Transverse colon (tissue), 4 donors: ENCODE results near the gene RAB11FIP5.
"Not testable (repeated sequence)": the region's sequence is repeated elsewhere in the genome, so short reads cannot be mapped to it uniquely, and the experiment has no call there.

Experiments used
- EP300 ChIP-seq: sonication (generic); formaldehyde crosslinking; IDR thresholded peaks from one replicate; pipeline ENCODE4 v1.6.1; 2017; ENCODE audit warnings: antibody characterized with exemption, low read depth
- POLR2AphosphoS5 ChIP-seq, 3 donors: sonication (generic); formaldehyde crosslinking; IDR thresholded peaks; one replicate each; pipeline ENCODE4 v1.6.1; 2016; ENCODE audit warnings: antibody characterized with exemption in 3 of 3
- TF ChIP-seq, protein P1 (sequence below), 5 experiments: fragments of 200-600 bp in 3 of 5; fragments of 450-650 bp in 2 of 5; sonication (generic) in 3 of 5; IDR thresholded peaks; 1 replicate in 2 of 5; 2 replicates in 3 of 5; pipeline ENCODE4 v1.5.1; 2016 to 2017; ENCODE audit warnings: antibody characterized with exemption in 5 of 5, inconsistent platforms in 3 of 5, mild to moderate bottlenecking in 2 of 5, moderate library complexity in 1 of 5

DNA sequence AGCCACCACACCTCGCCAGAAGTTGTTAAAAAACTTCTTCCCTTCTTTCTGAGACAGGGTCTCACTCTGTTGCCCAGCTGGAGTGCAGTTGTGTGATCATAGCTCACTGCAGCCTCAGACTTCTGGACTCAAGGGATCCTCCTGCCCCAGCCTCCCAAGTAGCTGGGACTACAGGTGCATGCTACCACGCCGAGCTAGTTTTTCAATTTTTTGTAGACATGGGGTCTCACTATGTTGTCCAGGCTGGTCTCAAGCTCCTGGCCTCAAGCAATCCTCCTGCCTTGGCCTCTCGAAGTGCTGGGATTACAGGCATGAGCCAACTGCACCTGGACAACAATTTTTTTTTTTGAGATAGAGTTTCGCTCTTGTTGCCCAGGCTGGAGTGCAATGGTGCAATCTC is 47.7 kb downstream of the RAB11FIP5 start:
- TF ChIP-seq, protein P1, sequence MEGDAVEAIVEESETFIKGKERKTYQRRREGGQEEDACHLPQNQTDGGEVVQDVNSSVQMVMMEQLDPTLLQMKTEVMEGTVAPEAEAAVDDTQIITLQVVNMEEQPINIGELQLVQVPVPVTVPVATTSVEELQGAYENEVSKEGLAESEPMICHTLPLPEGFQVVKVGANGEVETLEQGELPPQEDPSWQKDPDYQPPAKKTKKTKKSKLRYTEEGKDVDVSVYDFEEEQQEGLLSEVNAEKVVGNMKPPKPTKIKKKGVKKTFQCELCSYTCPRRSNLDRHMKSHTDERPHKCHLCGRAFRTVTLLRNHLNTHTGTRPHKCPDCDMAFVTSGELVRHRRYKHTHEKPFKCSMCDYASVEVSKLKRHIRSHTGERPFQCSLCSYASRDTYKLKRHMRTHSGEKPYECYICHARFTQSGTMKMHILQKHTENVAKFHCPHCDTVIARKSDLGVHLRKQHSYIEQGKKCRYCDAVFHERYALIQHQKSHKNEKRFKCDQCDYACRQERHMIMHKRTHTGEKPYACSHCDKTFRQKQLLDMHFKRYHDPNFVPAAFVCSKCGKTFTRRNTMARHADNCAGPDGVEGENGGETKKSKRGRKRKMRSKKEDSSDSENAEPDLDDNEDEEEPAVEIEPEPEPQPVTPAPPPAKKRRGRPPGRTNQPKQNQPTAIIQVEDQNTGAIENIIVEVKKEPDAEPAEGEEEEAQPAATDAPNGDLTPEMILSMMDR (IDR thresholded peaks at IDR 0.05) = not testable (repeated sequence)
- TF ChIP-seq POLR2AphosphoS5 (IDR thresholded peaks at IDR 0.05); EP300: not testable (repeated sequence)
